ENCODE measurements around the gene PHKA2.

PHKA2 gene

DNA sequence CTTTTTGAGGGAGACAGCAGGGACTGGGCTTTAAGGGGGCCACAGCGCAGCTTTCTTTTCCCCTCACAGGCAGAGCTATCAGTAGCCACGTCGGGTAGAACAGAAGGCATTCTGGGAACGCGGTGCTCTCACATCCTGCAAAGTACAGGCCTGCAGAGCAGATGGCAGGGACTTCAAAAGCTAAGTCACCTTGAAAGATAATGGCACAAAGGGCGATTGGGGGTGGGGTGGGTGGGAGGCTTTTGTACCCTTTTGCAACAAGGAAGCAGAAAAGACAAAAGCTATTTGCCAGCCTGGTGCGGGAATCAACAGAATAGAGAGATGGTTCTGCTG lies 93.9 kb downstream of the PHKA2 start:
- no peak for DNase-seq (ENCODE audit: low read depth in 2 of 2)

DNA sequence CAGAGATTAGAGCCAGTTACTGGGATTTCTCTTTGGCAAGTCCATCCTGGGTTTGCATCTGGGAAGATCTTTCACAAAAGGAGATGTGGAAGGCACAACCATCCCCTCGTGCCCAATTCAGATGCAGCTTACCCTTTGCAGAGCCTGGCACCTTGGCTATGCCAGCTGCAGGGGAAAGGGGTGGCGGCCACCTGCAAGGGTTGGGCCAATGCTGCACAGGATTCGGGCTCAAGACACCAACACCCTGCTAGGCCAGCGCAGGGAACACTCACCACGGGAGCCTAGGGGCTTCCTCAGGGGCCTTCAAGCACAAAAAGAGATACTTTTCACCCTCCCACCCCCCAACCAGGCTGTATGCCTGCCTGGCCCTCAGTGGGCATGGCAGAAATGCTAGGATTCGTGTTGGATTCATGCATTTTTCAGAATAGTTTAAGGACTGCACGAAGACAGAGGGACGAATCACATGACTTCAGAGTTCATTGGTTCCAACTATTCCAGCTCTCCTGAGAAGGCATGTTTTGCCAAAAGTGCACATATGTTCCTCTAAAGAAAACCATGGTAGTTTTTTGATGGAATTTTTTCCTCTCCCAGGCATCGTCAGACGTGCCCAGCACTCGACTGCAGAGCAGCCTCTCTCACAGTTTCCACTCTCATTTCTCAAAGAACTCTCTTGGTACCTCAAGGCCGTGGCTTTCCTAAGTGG lies 94.4 kb downstream of the PHKA2 start:
- no peak for DNase-seq (ENCODE audit: low read depth in 2 of 2)

DNA sequence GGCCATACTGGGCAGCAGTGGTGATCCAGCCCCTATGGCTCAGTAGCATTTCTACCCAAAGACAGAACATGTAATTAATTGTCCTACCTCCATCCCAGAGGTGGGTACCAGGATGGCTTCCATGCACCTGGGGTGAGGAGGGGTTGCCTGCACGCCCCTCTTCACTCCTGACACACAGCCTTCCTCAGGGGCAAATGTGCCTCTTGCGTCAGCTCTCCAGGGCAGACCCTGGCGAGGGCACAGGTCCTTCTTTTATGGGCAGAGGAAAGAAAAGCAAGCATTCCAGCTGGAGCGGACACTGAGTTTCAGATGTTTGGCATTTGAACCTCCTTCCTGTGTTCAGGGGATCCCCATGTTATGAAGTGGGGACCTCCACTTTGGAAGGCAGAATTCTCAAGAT lies 95.6 kb downstream of the PHKA2 start:
- no peak for DNase-seq (ENCODE audit: low read depth in 2 of 2)

DNA sequence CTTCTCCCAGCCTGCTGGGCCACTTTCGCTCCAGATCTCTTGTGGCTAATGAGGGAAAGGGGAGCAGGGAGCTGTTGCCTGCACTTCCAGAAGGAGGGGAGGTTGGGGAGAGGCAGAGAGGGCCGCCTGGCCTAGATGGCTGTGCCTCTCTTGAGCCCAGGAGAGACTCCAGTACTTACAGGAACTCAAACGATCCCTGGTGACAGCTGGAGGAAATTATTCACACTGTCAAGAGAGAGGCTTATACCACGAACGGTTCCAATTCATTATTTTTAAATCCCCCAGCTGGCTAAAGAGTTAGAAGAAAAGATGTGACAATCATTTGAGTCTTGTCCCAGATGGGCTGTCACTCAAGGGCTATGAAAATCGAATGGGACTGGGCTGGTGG lies 96.1 kb downstream of the PHKA2 start:
- no peak for DNase-seq (ENCODE audit: low read depth in 2 of 2)

DNA sequence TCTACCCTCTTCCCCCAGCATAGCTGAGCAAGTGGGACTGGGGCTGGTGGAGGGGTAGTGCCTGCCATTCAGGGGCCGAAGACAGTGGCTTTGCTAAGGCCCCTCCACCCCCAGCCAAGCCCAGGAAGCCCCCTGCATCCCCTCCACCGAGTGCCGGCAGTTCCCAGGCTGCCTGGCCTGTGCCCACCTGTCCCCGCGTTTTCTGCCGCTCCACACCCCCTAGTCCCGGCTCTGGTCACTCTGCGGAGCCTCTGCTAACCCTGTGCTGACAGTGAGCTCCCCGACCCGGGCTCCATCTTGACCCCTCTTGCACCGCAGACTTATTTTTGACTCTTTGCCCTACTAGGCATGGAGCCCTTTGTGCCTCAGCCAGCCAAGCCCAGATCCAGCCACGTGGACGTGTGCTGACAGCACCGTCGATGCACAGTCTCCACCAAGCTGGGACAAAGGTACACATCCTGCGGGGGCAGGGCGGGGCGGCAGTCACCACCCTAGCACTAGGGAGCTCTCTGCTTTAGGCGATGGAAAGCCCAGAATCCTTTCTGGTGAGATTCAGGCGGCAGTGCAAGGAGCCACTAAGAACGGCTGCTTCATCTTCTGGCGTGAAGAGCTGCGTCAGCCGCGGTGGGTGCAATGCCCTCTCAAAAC lies 96.6 kb downstream of the PHKA2 start:
- DNase-seq (ENCODE audit: low read depth in 2 of 2) = no peak

DNA sequence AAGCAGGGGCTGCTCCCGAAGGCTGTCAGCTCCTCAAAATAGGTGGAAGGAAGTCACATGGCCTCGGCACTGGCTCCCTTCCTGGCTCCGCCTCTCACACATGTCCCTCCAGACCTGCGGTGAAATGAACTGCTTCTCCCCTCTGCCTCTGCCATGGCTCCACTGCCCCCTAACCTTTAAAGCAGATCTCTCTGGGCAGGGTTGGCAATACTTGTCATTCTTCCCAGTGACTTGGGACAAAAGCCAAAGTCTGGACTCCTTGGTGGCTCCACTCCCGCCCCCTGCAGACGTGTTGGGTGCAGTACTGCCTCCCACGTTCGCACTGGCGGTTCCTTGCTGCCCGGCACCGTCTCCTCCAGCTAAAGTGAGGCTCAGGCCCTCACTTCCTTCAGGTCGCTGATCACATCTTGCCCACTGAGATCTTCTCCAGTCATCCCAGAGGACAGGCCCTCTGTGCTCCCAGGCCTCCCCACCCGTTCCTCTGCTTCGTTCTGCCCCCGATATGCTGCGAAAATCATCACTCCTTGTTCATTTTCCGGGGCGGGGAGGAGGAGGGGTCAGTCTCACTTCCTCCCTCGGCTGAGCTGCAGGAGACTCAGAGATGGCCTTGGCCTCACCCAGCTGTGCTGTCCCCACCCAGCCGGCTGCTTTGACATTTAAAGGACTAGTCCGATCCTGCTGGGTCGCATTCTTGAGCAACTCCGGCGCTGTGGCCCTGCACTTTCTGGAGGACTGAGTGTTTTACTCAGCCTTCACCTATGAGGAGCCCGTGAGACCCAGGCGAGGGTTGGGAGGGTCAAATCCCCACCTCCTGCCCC lies 97.4 kb downstream of the PHKA2 start:
- peak; percentile 33 to 41 for DNase-seq (ENCODE audit: low read depth in 2 of 2)

DNA sequence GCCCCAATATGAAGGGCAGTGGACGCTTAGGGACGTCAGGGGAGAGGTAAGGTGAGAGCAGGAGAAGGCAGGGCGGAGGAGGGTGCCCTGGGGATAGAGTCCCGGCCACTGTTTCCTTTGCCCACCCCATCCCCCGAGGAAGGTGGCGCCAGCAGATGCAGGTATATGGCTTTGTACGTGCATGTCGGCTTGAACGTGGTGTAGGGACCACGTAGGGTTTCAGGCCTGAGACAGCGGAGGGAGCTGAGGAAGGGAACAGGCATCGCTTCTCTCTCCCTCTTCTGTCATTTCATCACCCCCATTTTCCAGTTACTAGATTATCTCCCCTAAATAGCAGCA lies 97.9 kb downstream of the PHKA2 start:
- no peak for DNase-seq (ENCODE audit: low read depth in 2 of 2)

DNA sequence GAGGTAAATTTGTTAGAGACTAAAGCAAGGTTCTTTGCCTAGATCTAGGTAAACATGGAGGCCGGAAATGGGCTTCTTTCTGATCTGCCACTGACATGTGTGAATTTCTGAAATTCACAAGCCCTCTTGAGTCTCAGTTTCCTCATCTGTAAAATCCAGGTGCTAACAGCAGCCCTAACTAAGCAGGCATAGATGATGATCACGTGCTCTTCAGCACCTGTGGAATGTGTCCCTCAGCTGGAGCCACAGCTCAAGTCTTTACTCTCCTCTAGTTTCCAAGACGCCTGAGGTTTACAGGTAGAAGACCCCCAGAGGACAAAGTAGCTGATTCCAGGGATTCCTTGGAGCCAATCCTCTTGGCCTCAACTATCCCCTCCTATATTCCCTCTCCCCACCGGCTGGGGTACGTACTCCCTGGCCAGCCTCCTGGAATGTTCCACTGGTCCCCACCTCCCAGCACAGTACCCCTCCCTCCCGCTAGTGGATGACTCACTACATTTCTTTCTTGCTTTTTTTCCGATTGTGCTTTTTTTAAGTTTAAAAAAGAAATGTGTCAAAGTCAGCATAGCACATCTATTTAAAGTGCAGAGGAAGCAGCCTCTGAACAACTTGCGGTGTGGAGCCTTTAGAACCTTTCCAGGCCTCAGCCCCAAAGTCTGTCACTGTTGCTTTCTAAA lies 98.4 kb downstream of the PHKA2 start:
- no peak for DNase-seq (ENCODE audit: low read depth in 2 of 2)

DNA sequence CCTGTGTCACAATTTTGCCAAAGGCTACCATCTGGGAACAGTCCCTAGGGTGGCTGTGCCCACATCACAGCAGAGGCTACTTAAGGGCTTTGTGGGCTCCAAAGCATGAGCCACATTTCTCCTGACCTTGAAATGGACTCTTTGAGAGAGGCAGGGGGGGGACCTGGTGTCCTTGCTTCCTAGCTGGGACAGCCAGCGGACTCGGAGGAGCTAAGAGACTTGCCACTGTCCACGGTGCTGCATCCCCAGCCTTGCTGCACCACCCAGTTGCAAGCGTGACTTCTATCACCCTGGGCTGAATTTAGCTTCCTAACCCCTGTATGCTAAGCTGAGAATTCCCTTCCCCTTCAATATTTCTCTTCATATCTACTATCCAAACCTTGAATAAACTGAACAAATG lies 99.0 kb downstream of the PHKA2 start:
- no peak for DNase-seq (ENCODE audit: low read depth in 2 of 2)

DNA sequence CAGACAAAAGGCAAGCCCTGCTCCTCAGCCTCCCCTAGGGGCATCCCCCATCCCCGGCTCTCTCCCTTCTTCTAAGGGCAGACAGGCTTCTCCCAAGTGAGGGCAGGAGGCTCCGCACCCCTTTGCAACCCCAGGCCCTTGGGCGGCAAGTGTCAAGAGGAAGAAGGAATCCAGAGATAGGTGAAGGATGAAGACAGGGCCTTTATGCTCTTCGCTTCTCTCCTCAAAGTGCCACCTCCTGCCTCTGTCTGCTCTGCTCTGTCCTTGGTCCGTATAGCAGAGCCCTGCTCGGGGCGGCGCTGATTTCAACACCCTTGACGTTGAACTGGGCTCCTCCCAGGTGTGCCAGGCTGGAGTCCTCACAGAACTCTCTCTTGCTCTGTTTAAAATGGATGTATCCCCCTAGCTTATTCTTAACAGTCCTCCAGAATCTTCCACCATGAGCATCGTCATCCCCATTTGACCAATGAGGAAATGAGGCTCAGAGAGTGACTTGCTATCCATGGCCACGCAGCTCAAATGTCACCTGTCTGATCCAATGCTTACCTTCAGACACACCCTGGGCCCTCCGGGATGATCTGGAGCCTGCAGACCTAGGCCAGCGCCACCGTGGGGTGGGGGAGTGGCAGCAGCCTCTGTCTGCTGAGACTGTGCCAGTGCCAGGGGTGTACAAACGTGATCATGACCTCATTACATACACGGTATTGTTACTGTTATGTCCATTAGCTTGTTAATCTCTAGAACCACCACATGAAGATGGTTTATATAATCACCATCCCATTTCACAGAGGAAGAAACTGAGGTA lies 99.8 kb downstream of the PHKA2 start:
- DNase-seq (ENCODE audit: low read depth in 2 of 2) = no peak

DNA sequence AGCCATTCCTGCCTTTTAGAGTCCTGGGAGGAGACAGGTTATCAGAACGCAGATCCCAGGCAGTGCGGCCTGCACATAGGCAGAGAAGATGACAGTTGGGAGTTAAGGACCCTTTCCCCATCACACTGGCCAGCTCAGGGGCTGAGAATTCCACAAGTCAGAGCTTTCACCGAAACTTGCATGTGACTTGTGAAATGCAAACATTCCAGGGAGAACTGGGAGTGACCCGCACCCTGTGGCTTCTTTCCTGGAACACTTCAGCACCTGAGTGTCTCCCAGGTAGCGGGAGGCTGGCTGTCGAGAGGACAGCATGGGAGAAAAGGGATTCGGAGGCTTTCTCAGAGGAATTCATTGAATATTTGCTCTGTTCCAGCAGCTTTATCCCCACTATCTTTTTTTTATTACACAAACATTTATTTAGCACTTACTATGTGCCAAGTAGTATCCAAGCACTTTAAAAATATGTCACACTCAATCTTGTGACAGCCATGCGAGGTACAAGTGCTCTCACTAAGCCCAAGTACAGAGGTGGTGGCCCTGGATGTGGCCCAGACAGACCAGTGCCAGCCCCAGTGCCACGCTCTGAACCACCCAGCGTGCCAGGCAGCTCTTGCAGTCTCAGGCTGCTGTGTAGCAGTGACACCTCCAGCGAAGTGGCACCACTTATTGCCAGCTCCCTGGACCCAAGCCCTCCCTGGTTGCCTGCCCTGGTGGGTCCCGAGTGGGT lies 100.5 kb downstream of the PHKA2 start:
- no peak for DNase-seq (ENCODE audit: low read depth in 2 of 2)

DNA sequence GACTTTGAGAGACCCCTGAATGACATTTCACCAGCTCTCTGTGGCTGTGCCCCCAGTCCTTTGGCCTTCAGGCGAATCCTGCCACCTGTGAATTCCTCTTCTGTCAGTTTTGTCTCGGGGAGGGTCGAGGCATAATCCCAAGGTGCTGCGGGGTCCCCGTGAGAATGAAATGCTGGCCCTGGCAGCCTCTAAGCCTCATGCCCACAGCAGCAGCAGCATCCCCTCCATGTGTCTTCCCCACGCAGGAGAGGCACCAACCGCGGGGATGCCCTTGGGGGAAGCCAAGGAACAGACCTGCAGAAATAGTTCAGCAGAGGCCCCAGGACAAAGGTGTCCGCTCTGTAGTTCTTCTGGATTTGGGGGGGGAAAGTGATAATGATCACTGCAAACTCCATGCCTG lies 104.8 kb downstream of the PHKA2 start:
- no peak for DNase-seq (ENCODE audit: low read depth in 2 of 2)

DNA sequence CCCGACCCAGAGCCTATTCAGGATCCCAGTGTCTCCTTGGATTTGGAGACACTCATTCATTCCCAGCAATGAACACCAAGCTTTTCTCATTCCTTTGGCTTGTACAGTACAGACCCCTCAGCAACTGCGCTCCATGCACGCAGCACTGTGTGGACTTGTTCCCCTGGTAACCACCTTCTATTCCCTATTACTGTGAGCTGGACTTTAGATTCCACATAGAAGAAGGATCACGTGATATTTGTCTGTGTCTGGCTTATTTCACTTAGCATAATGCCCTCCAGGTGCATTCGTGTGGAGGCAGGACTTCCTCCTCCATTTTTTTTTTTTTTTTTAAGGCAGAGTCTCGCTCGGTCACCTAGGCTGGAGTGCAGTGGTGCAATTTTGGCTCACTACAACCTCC lies 106.4 kb downstream of the PHKA2 start:
- no peak for DNase-seq (ENCODE audit: low read depth in 2 of 2)

DNA sequence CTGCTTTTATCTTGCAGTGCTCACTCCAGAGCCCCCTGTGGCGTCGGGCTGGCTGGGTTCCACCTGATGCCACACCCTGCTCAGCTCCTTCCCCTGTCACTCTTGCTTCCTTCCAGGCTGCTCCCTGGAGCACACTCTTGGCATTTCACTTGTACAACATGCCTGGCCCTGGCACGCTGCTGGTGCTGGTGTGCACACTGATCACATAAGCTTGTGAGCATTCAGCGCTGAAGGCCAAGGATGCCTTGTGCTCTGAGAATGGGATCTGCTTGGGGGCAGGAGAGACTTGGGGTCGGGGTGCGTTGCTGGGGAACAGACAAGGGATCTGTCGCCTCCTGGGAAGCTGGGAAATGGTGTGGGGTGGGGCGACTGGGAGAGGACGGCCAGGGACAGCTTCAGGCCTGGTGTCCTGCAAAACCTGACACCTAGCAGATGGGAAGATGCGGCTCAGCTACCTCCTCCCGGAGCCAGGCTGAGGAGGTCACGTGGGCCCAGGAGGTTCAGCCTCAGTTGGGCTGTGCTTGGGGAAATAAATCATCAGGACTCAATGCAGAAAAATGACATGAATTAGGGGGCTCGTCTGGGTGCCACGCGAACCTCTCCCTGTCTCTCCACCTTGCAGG lies 108.5 kb downstream of the PHKA2 start:
- no peak for DNase-seq (ENCODE audit: low read depth in 2 of 2)

DNA sequence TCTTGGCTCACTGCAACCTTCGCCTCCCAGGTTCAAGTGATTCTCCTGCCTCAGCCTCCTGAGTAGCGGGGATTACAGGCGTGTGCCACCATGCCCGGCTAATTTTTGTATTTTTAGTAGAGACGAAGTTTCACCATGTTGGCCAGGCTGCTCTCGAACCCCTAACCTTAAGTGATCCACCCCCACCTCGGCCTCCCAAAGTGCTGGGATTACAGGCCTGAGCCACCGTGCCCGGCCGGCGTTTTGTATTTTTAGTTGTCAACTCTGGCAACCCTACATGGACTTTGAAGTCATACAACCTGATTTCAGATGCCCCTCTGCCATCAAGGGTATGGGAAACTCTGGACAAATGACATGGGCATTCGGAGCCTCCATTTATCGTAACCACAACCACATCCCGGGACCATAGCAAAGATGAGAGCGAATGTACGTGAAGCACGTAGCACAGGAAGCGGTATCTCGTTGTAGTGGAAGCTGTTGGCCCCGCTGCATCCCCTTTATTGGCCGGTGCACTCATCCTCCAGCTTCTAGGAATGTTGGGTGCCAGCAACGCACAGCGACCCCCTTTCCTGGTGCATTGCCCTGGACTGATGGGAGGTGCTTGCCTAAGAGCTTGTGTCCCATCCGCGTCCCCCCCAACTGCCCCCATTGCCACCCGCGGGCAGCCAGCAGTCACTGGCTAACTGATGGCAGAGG lies 109.2 kb downstream of the PHKA2 start:
- no peak for DNase-seq (ENCODE audit: low read depth in 2 of 2)

DNA sequence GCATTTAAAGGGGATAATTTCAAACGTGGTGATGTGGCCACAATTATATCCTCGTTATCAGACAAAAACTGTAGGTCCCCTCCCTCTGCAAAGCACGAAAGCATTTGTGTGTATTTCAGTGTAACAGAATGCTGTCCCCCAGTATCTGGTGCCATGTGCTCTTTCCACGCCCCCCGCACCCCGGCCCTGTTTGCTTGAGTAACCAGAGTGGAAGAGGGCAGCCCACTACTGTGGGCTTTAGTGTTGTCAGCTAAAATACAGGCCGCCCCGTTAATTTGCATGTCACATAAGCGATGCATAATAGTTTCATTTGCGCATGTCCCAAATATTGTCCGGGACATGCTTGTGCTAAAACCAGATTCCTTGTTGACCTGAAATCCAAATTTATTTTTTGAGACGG lies 110.1 kb downstream of the PHKA2 start:
- DNase-seq (ENCODE audit: low read depth in 2 of 2) = no peak

DNA sequence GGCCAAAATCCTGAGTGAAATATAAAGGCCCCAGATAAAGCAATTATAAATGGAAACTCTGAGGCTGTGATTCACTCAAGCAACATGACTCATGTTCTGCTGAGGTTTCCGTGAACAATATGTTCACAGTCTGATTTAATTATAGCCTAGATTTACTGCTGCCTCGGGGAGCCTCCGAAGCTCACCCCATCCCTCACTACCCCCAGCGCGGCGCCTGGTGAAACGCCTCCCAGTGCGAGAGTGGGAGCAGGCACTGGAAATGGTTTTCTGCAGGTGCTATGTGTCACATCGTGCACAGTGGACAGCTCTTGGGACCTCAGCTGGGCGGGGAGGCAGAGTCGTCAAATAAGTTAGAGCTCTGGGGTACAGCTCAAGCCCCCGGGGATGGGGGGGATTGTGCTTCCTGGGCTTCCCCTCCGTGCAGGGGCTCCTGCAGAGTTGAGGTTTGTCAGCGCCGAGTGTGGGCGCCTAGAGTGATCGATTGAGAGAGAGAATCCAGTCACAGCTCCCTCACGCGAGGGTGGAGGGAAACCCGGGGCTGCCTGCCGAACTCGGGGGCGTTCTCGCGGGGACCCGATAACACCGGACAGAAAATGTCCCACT lies 110.6 kb downstream of the PHKA2 start:
- no peak for DNase-seq (ENCODE audit: low read depth in 2 of 2)

DNA sequence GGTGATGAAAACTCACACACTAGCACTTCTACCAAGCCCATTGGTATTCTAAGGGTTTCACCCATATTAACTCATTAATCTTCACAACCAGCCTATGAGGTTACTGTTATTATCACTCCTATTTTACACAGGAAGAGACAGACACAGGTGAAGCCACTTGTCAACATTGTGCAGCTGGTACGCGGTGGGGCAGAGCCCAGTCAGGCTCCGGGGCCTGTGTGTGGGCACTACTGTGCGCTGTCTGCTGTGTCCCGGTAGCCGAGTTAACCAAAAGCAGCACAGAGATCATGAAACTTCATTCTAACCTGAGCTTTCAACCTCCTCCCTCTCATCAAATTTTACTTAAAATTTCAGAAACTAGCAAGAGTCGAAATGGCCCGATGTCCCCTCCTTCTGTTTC lies 111.3 kb downstream of the PHKA2 start:
- DNase-seq (ENCODE audit: low read depth in 2 of 2) = no peak

DNA sequence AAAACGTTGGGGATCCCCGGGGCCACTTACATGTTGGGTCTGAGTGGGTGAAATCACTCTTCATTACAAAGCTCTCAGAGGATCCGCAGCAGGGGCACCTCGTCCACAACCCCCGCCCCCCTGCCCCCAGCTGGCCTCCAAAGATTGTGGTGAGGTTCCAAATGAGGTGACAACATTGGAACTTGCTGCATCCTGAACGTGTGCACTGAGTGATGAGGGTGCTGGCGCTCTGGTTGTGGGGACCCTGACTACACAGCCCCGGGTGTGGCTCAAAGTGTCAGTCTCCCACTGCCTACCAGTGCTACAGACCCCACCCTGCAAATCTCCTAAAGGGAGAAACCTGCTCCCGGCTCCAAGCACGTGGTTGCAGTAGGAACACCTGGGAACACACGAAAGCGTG lies 111.9 kb downstream of the PHKA2 start:
- DNase-seq (ENCODE audit: low read depth in 2 of 2) = no peak
